A549 (cell line): ENCODE measurements around the gene ALDOA.

Experiments
- EP300 ChIP-seq, 2 experiments: fragments of >200 bp; sonication (Bioruptor Twin); formaldehyde crosslinking; IDR thresholded peaks; 2 replicates in 1 of 2; 3 replicates in 1 of 2; pipeline ENCODE4 v1.6.1; 2016 to 2017
- MAZ ChIP-seq: fragments of 150-350 bp; IDR thresholded peaks from 2 replicates; pipeline ENCODE4 v1.6.1; 2014; ENCODE audit warnings: antibody characterized with exemption, low read depth, low read length, borderline replicate concordance
- SMC3 ChIP-seq: fragments of >200 bp; sonication (Bioruptor Twin); formaldehyde crosslinking; IDR thresholded peaks from 3 replicates; pipeline ENCODE4 v1.6.1; 2018; ENCODE audit warnings: inconsistent platforms
- TF ChIP-seq, protein P1 (sequence below): fragments of >200 bp; sonication (Bioruptor Twin); formaldehyde crosslinking; IDR thresholded peaks from 3 replicates; pipeline ENCODE4 v1.5.1; 2016

DNA sequence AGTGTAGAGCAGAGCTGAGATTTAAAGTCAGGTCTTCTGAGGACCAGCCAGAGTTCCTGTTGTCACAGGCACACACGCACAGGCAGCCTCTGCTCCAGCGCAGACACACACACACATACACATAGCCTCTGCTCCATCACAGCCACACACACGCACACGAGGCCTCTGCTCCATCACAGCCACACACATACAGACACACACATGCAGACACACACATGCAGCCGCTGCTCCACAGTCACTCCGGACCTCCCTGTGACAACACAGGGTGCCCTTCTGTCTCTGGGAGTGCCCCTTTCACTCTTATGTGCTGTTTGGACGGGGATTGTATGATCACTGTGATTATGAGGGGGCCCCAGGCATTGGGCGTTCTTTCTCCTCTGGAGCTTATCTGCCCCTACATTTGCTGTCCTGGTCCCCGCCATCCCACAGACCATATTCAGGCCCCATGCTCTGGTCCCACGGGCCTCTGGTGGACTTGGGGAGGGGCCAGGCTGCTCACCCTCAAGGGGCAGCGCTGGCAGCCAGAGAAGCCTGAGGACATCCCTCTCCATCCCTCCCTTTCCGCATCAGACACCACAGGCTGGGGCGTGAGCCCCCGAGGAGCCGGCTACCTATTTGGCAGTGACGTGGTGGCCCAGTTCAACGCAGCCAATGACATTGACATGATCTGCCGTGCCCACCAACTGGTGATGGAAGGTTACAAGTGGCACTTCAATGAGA lies 18.7 kb downstream of the ALDOA start:
- TF ChIP-seq MAZ, result no peak
- TF ChIP-seq EP300 (IDR thresholded peaks at IDR 0.05), result no peak
- TF ChIP-seq, protein P1, sequence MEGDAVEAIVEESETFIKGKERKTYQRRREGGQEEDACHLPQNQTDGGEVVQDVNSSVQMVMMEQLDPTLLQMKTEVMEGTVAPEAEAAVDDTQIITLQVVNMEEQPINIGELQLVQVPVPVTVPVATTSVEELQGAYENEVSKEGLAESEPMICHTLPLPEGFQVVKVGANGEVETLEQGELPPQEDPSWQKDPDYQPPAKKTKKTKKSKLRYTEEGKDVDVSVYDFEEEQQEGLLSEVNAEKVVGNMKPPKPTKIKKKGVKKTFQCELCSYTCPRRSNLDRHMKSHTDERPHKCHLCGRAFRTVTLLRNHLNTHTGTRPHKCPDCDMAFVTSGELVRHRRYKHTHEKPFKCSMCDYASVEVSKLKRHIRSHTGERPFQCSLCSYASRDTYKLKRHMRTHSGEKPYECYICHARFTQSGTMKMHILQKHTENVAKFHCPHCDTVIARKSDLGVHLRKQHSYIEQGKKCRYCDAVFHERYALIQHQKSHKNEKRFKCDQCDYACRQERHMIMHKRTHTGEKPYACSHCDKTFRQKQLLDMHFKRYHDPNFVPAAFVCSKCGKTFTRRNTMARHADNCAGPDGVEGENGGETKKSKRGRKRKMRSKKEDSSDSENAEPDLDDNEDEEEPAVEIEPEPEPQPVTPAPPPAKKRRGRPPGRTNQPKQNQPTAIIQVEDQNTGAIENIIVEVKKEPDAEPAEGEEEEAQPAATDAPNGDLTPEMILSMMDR, result no peak
- no peak for TF ChIP-seq SMC3
